Coronary artery (tissue), 2 donors: Measurements from ENCODE around the gene F11.

Experiments
- DNase-seq: peaks from one replicate; pipeline ENCODE4 v3.0.0-alpha.2; 2017; ENCODE audit warnings: low spot score
- H3K27ac ChIP-seq, 2 donors: fragments of 200-600 bp; sonication (generic); one replicate each; pipeline ENCODE4 v1.5.1; 2016 to 2019
- H3K4me3 ChIP-seq: fragments of 200-600 bp; sonication (generic); 2 replicates; pipeline ENCODE4 v1.5.1; 2016; ENCODE audit warnings: mild to moderate bottlenecking, moderate library complexity
- TF ChIP-seq, protein P1 (sequence below): fragments of 200-600 bp; sonication (generic); IDR thresholded peaks from one replicate; pipeline ENCODE4 v1.5.1; 2019; ENCODE audit warnings: antibody characterized with exemption

The F11 gene

DNA sequence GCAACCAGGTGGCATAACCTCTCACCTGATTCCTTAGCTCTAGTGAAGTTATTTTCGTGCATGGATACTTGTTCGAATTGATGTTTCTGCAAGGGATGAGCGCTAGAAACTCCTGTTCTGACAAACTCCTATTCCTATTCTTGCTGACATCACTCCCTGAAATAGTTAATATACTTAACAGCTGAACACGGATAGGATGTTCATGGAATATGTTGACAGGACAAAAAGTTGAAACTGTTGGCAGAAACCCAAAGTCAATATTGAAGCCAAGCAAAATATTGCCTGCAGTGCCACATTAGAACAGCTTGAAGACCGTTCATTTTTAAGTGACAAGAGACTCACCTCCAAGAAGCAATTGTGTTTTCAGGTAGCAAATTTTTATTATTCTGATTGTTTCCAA, 38.8 kb upstream of the F11 start, which contains the start of gene KLKB1:
Gene KLKB1 (plus strand): TSS at position 287 of the 400 bp plus-strand sequence. CDS start 689 bp downstream, outside the sequence.
- TF ChIP-seq, protein P1, sequence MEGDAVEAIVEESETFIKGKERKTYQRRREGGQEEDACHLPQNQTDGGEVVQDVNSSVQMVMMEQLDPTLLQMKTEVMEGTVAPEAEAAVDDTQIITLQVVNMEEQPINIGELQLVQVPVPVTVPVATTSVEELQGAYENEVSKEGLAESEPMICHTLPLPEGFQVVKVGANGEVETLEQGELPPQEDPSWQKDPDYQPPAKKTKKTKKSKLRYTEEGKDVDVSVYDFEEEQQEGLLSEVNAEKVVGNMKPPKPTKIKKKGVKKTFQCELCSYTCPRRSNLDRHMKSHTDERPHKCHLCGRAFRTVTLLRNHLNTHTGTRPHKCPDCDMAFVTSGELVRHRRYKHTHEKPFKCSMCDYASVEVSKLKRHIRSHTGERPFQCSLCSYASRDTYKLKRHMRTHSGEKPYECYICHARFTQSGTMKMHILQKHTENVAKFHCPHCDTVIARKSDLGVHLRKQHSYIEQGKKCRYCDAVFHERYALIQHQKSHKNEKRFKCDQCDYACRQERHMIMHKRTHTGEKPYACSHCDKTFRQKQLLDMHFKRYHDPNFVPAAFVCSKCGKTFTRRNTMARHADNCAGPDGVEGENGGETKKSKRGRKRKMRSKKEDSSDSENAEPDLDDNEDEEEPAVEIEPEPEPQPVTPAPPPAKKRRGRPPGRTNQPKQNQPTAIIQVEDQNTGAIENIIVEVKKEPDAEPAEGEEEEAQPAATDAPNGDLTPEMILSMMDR = no peak
- no peak within 1 kb of the TSS for H3K27ac ChIP-seq
- H3K4me3 ChIP-seq = peak within 1 kb of the TSS; percentile 56
- no peak for DNase-seq

DNA sequence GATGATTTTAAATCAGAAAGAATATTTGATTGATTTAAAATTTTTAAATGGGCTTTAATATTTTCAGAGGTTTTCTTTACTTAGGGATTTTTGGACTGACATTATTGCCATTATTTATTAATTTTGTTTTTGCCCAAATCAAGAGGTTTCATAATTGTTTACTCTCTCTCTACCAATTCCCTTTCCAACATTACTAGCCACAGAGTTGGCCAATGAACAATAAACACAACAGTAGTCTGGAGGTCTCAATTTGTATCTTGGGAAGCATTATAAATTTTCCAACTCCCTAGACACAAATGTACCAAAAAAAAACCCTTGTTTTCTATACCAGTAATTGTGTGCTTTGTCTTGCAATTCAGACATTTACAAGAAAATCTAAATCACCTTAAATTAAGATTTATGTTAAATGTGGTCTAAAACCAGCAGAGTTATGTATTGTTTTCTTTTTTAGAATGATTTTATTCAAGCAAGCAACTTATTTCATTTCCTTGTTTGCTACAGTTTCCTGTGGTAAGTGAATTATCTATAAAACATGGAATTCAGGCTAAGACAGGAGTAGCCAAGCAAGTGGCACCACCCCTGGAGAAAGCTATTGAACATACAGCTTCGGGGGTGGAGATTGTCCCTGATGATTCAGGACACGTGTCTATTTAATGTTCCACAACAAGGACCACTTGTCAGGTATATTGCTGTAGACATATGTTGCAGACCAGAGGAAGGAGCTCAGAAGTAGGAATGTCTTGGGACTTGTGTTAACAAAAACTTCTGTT, 38.1 kb upstream of the F11 start:
- TF ChIP-seq, protein P1 = no peak
- no peak overlapping the region for H3K27ac ChIP-seq

DNA sequence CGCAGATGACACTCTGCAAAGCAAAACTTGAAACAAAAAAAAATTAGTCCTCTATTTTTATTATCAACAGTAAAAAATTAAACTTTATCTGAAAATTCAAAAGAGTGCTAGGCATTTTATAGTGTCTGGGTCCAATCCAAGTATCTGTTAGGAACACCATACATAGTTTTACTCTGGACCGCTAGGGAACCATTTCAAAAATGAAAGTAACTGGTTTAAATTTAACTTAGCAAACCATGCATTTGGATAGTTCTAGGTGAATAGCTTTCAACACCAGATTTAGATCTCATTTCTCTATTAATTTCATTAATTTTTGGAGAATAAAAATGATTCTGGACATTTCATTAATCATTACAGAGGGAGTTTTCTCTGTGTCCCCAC, 37.5 kb upstream of the F11 start:
- DNase-seq = no peak
- TF ChIP-seq, protein P1 = no peak
- Histone ChIP-seq H3K27ac (no peak overlapping the region), H3K4me3 (peak overlapping the region; percentile 56)

More for the DNA sequence above, 38.1 kb upstream of the F11 start:
- H3K4me3 ChIP-seq = peak overlapping the region; percentile 56
- DNase-seq = no peak

DNA sequence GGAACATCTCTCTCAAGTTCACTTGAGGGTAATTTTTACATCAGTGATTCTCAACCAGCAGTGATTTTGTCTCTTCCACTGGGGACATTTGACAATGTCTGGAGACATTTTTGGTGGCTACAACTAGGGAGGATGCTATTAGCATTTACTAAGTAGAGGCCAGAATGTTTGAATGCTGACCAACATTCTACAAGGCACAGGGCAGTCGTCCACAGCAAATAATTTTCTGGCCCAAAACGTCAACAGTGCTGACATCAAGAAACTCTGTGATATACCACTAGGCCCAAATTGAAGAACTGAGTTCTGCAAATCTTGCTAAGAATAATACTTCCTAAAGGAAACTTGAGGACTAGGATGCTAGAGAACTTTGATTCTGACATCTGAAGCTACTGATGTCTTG, 31.6 kb upstream of the F11 start:
- Histone ChIP-seq H3K27ac (no peak overlapping the region), H3K4me3 (no peak overlapping the region)
- TF ChIP-seq, protein P1 = no peak
- DNase-seq = no peak

DNA sequence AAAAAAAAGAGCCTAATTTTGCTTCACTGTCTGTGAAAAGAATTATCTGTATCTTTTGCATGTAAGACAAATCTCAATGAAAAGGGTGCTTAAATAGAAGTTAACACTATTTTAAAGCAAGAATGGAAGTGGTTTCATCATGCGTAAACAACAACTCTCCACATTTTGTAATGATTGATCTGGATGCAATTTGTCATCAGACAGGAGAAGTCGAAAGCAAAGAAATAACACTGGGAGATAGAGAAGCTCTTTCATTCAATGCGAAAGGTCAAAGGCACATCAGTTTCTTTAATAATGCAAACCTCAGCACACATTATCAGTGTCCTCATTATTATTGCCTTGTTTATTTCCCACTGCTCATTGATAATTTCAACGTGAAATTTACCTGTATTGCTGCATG, 29.9 kb upstream of the F11 start:
- Histone ChIP-seq H3K4me3 (no peak overlapping the region), H3K27ac (no peak overlapping the region)
- no peak for DNase-seq
- TF ChIP-seq, protein P1 = no peak

DNA sequence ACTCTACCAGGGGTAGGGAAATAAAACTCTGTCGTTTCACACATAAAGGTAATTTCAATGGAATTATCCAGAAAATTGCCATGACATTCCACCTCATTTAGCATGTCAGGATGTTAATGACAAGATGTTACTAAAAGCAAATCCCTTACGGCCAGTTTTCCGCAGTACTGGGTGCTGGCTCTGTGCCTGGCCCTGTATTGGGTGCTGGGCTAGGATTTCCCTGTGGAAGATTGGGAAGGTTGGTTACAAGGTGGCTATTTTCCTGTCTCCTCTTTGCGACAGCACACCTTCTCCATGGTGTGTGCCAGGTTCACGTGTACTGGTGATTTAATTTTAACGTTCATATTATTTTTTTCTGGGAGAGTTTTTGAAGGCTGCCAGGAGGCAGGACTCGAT, 25.5 kb upstream of the F11 start:
- TF ChIP-seq, protein P1 = no peak
- DNase-seq = no peak
- no peak overlapping the region for H3K27ac ChIP-seq
- no peak overlapping the region for H3K4me3 ChIP-seq

DNA sequence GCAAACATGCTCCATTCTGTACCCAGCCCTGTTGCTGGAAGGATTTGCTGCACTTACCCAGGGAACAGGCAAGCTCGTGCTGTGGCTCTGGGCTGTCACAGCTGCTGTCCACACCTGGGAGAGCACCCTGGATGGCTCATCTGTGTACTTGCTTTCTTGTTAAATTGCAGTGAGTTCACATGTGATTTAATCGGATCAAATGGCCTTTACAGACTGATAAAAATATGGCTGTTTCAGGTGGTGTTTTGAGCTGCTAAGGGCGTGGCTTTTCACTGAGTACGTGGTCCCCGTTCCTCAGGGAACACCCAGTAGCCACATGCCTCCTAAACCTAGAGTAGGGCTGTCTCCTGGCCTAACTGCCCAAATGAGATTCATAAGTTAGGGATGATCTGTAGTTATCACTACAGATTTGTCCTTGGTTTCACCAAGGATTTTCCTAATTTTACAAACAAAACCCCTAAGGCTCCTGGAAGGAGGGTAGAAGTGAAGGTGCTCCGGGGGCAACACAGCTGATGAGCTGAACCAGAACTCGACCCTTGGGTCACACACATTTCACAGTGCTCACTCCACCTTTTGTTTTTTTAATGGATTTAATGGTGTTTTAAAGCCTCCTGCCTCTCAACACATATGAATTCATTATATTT, 25.0 kb upstream of the F11 start:
- no peak overlapping the region for H3K27ac ChIP-seq
- TF ChIP-seq, protein P1 = no peak
- no peak overlapping the region for H3K4me3 ChIP-seq
- DNase-seq = no peak
